Loucy (cell line): ENCODE measurements around the gene ZNF285.
"Not testable (repeated sequence)": the region's sequence is repeated elsewhere in the genome, so short reads cannot be mapped to it uniquely, and the experiment has no call there.

Source experiments
- CTCF ChIP-seq: fragments of 200-600 bp; sonication (generic); conservative IDR thresholded peaks from 2 replicates; pipeline ENCODE4 v1.5.1; 2014; ENCODE audit warnings: mild to moderate bottlenecking, antibody characterized with exemption, low read length
- EZH2phosphoT487 ChIP-seq: fragments of 200-600 bp; IDR thresholded peaks from 2 replicates; pipeline ENCODE4 v1.6.1; 2018; ENCODE audit warnings: antibody characterized with exemption, mild to moderate bottlenecking, moderate library complexity, borderline replicate concordance

- TF ChIP-seq CTCF, EZH2phosphoT487: not testable (repeated sequence)
These were observed 12.1 kb downstream of the ZNF285 start for GRCh38 chr19:44389268-44389667.
